HEK293 (cell line): ENCODE measurements around the gene VAV2.
A peak's percentile ranks its signal among the peaks of the same experiment; 100 is the strongest.

Source experiments
- CTCF ChIA-PET: fragments of 350-600 bp; formaldehyde crosslinking; extraction: SDS; loops from one replicate; lab custom pipeline; 2021; ENCODE audit warnings: antibody characterized with exemption; lab: Yijun Ruan, JAX
- POLR2A ChIA-PET: fragments of 300-600 bp; formaldehyde crosslinking; extraction: SDS; loops from one replicate; lab custom pipeline; 2020; ENCODE audit warnings: antibody characterized with exemption, inconsistent platforms; lab: Yijun Ruan, JAX
- H3K27ac ChIP-seq: fragments of 200-500 bp; sonication (Bioruptor generic); 2 replicates; pipeline ENCODE4 v1.5.1; 2014; ENCODE audit warnings: low read depth, low read length, control low read depth, inconsistent platforms; ENCODE audit errors: extremely low read depth
- H3K36me3 ChIP-seq, 2 experiments: fragments of 200-500 bp in 1 of 2; sonication (Bioruptor generic) in 1 of 2; 1 replicate in 1 of 2; 2 replicates in 1 of 2; pipeline ENCODE4 v1.5.1; 2014 to 2017; ENCODE audit warnings: inconsistent platforms in 2 of 2, low read length in 2 of 2; ENCODE audit not compliant: control insufficient read depth in 2 of 2, insufficient read depth in 1 of 2
- H3K4me1 ChIP-seq: fragments of 200-500 bp; sonication (Bioruptor generic); 2 replicates; pipeline ENCODE4 v1.5.1; 2014; ENCODE audit warnings: mild to moderate bottlenecking, low read length, inconsistent platforms; ENCODE audit not compliant: control insufficient read depth, insufficient read depth
- H3K4me3 ChIP-seq: 2 replicates; pipeline ENCODE4 v1.5.1; 2011; ENCODE audit warnings: low read depth, mild to moderate bottlenecking, control low read depth, low read length, moderate library complexity
- H3K9me3 ChIP-seq: fragments of 200-500 bp; sonication (Bioruptor generic); 2 replicates; pipeline ENCODE4 v1.5.1; 2014; ENCODE audit warnings: low read depth, low read length, inconsistent platforms; ENCODE audit not compliant: control insufficient read depth, insufficient read depth
- AEBP2 ChIP-seq: fragments of 450-650 bp; formaldehyde crosslinking; IDR thresholded peaks from 2 replicates; pipeline ENCODE4 v1.5.1; 2016; ENCODE audit warnings: missing biosample characterization, missing genetic modification characterization, borderline replicate concordance
- HOXC10 ChIP-seq: sonication (generic); formaldehyde crosslinking; IDR thresholded peaks from 2 replicates; pipeline ENCODE4 v1.8.1; 2023; ENCODE audit warnings: mild to moderate bottlenecking, missing genetic modification reagents
- IKZF3 ChIP-seq: fragments of 450-650 bp; IDR thresholded peaks from 2 replicates; pipeline ENCODE4 v1.5.0; 2018; ENCODE audit warnings: missing biosample characterization, mild to moderate bottlenecking, missing genetic modification characterization, moderate library complexity
- KLF10 ChIP-seq: fragments of 450-650 bp; IDR thresholded peaks from 2 replicates; pipeline ENCODE4 v1.5.1; 2018; ENCODE audit warnings: missing biosample characterization, mild to moderate bottlenecking, missing genetic modification characterization
- PRDM1 ChIP-seq: fragments of 450-650 bp; formaldehyde crosslinking; IDR thresholded peaks from 2 replicates; pipeline ENCODE4; 2016; ENCODE audit warnings: missing biosample characterization, missing genetic modification characterization
- SETDB1 ChIP-seq: IDR thresholded peaks from one replicate; pipeline ENCODE4 v1.6.1; 2017; ENCODE audit warnings: mild to moderate bottlenecking, low read length, moderate library complexity, mixed read lengths; ENCODE audit not compliant: insufficient read length
- YY2 ChIP-seq: fragments of 450-650 bp; formaldehyde crosslinking; IDR thresholded peaks from 2 replicates; pipeline ENCODE4 v1.5.1; 2016; ENCODE audit warnings: missing biosample characterization, missing genetic modification characterization
- ZBTB20 ChIP-seq: fragments of 450-650 bp; formaldehyde crosslinking; IDR thresholded peaks from 2 replicates; pipeline ENCODE4 v1.5.1; 2016; ENCODE audit warnings: missing biosample characterization, missing genetic modification characterization
- ZBTB26 ChIP-seq: fragments of 450-650 bp; formaldehyde crosslinking; optimal IDR thresholded peaks from 2 replicates; pipeline ENCODE3; 2016; ENCODE audit warnings: missing biosample characterization, mild to moderate bottlenecking, missing genetic modification characterization
- ZFP3 ChIP-seq: fragments of 450-650 bp; formaldehyde crosslinking; IDR thresholded peaks from 2 replicates; pipeline ENCODE4 v1.5.1; 2016; ENCODE audit warnings: low read depth, missing biosample characterization, missing genetic modification characterization
- ZNF211 ChIP-seq: fragments of 450-650 bp; formaldehyde crosslinking; IDR thresholded peaks from 2 replicates; pipeline ENCODE4 v1.5.1; 2016; ENCODE audit warnings: low read depth, missing biosample characterization, missing genetic modification characterization
- ZNF660 ChIP-seq: fragments of 450-650 bp; IDR thresholded peaks from 2 replicates; pipeline ENCODE4 v1.5.1; 2018; ENCODE audit warnings: missing biosample characterization, mild to moderate bottlenecking, missing genetic modification characterization
- ZNF664 ChIP-seq: fragments of 450-650 bp; formaldehyde crosslinking; IDR thresholded peaks from 2 replicates; pipeline ENCODE4 v1.5.1; 2016; ENCODE audit warnings: missing biosample characterization, missing genetic modification characterization
- ZNF747 ChIP-seq: fragments of 450-650 bp; formaldehyde crosslinking; IDR thresholded peaks from 2 replicates; pipeline ENCODE4 v1.5.1; 2016; ENCODE audit warnings: missing biosample characterization, missing genetic modification characterization
- ZXDB ChIP-seq: fragments of 450-650 bp; formaldehyde crosslinking; IDR thresholded peaks from 2 replicates; pipeline ENCODE4 v1.5.1; 2016; ENCODE audit warnings: missing biosample characterization, missing genetic modification characterization
- TF ChIP-seq, protein P1 (sequence below): fragments of 450-650 bp; formaldehyde crosslinking; IDR thresholded peaks from 2 replicates; pipeline ENCODE4 v1.5.1; 2016; ENCODE audit warnings: missing biosample characterization, missing genetic modification characterization
- TF ChIP-seq, protein P2 (sequence below): fragments of 450-650 bp; formaldehyde crosslinking; IDR thresholded peaks from 2 replicates; pipeline ENCODE4 v1.5.1; 2016; ENCODE audit warnings: missing biosample characterization, missing genetic modification characterization

Gene VAV2

DNA sequence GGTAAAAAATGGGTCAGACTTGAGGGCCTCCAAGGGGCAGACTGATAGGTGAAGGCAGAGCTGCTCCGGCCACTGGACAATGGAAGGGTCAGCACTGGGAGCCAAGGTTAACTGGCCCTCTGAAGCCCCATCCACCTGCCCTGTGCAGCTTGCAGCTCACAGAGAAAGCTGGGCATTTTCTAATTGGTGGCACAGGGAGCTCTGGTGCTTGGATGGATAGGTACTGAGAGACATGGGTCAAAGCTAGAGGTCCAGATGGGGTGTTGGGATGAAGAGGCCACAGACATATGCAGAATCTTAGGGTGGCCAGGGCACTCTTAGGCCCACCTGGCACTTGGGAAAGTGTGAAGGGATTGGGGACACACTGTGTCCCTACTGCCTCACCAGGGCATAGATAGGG lies 224.5 kb downstream of the VAV2 start:
- no peak for TF ChIP-seq YY2 (tag by site-specific recombination)
- TF ChIP-seq IKZF3 (tag by site-specific recombination) = no peak
- no peak for TF ChIP-seq ZBTB26
- TF ChIP-seq ZFP3 (tag by site-specific recombination) = no peak
- no peak for TF ChIP-seq ZNF747 (tag by site-specific recombination)
- TF ChIP-seq ZNF211 (tag by site-specific recombination) = no peak
- TF ChIP-seq ZXDB (tag by site-specific recombination) = no peak
- TF ChIP-seq AEBP2 (tag by site-specific recombination) = no peak
- TF ChIP-seq PRDM1 (tag by site-specific recombination) = no peak
- TF ChIP-seq ZNF664 (tag by site-specific recombination) = no peak
- no peak for TF ChIP-seq KLF10
- TF ChIP-seq, protein P1, sequence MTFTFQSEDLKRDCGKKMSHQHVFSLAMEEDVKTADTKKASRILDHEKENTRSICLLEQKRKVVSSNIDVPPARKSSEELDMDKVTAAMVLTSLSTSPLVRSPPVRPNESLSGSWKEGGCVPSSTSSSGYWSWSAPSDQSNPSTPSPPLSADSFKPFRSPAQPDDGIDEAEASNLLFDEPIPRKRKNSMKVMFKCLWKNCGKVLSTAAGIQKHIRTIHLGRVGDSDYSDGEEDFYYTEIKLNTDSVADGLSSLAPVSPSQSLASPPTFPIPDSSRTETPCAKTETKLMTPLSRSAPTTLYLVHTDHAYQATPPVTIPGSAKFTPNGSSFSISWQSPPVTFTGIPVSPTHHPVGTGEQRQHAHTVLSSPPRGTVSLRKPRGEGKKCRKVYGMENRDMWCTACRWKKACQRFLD (tag by site-specific recombination) = no peak
- no peak for TF ChIP-seq ZBTB20
- Histone ChIP-seq H3K27ac (no peak overlapping the region), H3K4me1 (no peaks in the 10 kb centered on the region), H3K4me3 (no peak overlapping the region), H3K36me3 (peaks cover 0 to 44% of the 10 kb centered on the region in 2 experiments; a peak in 1 of 3 replicates), H3K9me3 (no peaks in the 10 kb centered on the region)
- ChIA-PET CTCF (interaction anchor here (0.5 to 8.2 kb wide), 7 partner anchors 14 to 330 kb away, joined by 3 to 66 read pairs (median 3); no protein-coding TSS in a partner anchor), POLR2A (no interaction called here)

DNA sequence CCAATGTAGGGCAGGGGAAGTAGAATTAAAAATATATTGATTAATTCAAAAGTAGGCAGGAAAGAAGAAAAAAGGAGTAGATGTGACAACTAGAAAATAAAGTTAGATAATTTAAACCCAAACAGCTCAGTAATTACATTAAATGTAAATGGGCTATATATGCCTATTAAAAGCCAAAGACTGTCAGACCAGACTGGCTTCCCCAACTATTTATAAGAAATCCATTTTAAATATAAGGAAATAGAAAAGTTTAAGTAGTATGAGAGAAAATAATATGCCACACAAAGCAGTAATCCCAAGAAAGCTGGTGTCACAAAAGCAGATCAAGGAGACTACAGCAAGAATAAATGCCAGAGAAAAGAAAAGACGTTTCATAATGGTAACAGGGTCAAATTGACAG lies 225.1 kb downstream of the VAV2 start:
- H3K4me3 ChIP-seq = no peak overlapping the region
- CTCF ChIA-PET = interaction anchor here (0.5 to 8.2 kb wide), 4 partner anchors 15 to 331 kb away, joined by 3 to 66 read pairs (median 3); no protein-coding TSS in a partner anchor

More for the DNA sequence above, 225.1 kb downstream of the VAV2 start:
- no peaks in the 10 kb centered on the region for H3K4me1 ChIP-seq
- H3K9me3 ChIP-seq = no peaks in the 10 kb centered on the region
- no peak overlapping the region for H3K27ac ChIP-seq
- POLR2A ChIA-PET = no interaction called here
- TF ChIP-seq ZBTB26 = no peak
- TF ChIP-seq SETDB1 = peak; percentile 69
- TF ChIP-seq, protein P2, sequence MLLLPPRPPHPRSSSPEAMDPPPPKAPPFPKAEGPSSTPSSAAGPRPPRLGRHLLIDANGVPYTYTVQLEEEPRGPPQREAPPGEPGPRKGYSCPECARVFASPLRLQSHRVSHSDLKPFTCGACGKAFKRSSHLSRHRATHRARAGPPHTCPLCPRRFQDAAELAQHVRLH (tag by site-specific recombination) = 0 out of 2 replicates have a peak, but pooled peaks have one; percentile 15
- TF ChIP-seq ZNF660 (tag by site-specific recombination) = peak; percentile 67; the same call in 1 of the 2 replicates
- no peak for TF ChIP-seq HOXC10 (CRISPR knock-in tag)
- peaks cover 0 to 44% of the 10 kb centered on the region in 2 experiments; a peak in 1 of 3 replicates for H3K36me3 ChIP-seq
